ELF-1 (cell line): ENCODE data around the gene FAM222A.

Experiments used
- DNase-seq: peaks from one replicate; pipeline ENCODE4 v3.0.0-alpha.2; 2016; ENCODE audit warnings: low read depth, low spot score

Gene FAM222A

GRCh38 chr12:109737126-109737525 lies 23.5 kb downstream of the FAM222A start:
- DNase-seq, result no peak

- DNase-seq, result no peak
These were observed 24.0 kb downstream of the FAM222A start for GRCh38 chr12:109737631-109738030.

GRCh38 chr12:109738209-109738608 lies 24.6 kb downstream of the FAM222A start:
- no peak for DNase-seq

GRCh38 chr12:109738878-109739665 lies 25.4 kb downstream of the FAM222A start:
- no peak for DNase-seq

GRCh38 chr12:109739747-109740693 lies 26.4 kb downstream of the FAM222A start:
- peak; percentile 56 for DNase-seq

GRCh38 chr12:109740694-109741245 lies 27.1 kb downstream of the FAM222A start:
- no peak for DNase-seq

GRCh38 chr12:109741286-109741969 lies 27.8 kb downstream of the FAM222A start:
- no peak for DNase-seq

- DNase-seq, result no peak
These were observed 28.5 kb downstream of the FAM222A start for GRCh38 chr12:109741970-109742703.

GRCh38 chr12:109743076-109743910 lies 29.7 kb downstream of the FAM222A start:
- DNase-seq, result no peak

- no peak for DNase-seq
These were observed 30.4 kb downstream of the FAM222A start for GRCh38 chr12:109744026-109744425.

GRCh38 chr12:109744986-109745942 lies 31.6 kb downstream of the FAM222A start:
- no peak for DNase-seq

- no peak for DNase-seq
These were observed 38.8 kb downstream of the FAM222A start for GRCh38 chr12:109752117-109753053.

- no peak for DNase-seq
These were observed 39.4 kb downstream of the FAM222A start for GRCh38 chr12:109753054-109753401.

GRCh38 chr12:109753959-109754358 lies 40.3 kb downstream of the FAM222A start:
- DNase-seq, result no peak

- DNase-seq, result no peak
These were observed 42.8 kb downstream of the FAM222A start for GRCh38 chr12:109756457-109756856.

- DNase-seq, result no peak
These were observed 44.1 kb downstream of the FAM222A start for GRCh38 chr12:109757671-109758265.
